Activated CD4-positive, alpha-beta T cell treated with anti-CD3 and anti-CD28 coated beads, Interleukin-2, amount 50 U/mL, for 48 hours (primary cell): ENCODE measurements around the gene TSC22D2.

Experiments used
- DNase-seq, 2 experiments: peaks; one replicate each; pipeline ENCODE4 v3.0.0-alpha.2; 2020

Gene TSC22D2

GRCh38 chr3:150412561-150413231, 4.6 kb downstream of the TSC22D2 start:
- DNase-seq = peak in 1 of 2 experiments; percentile 19

- no peak for DNase-seq
Measured at GRCh38 chr3:150414258-150414657, 6.2 kb downstream of the TSC22D2 start.

GRCh38 chr3:150414959-150415358, 6.9 kb downstream of the TSC22D2 start:
- DNase-seq = no peak

GRCh38 chr3:150419076-150419868, 11.2 kb downstream of the TSC22D2 start:
- DNase-seq = no peak

- no peak for DNase-seq
Measured at GRCh38 chr3:150419959-150420358, 11.9 kb downstream of the TSC22D2 start.

GRCh38 chr3:150421256-150421655, 13.2 kb downstream of the TSC22D2 start:
- DNase-seq = no peak

- no peak for DNase-seq
Measured at GRCh38 chr3:150421799-150422548, 13.9 kb downstream of the TSC22D2 start.

- DNase-seq = no peak
Measured at GRCh38 chr3:150422907-150423306, 14.8 kb downstream of the TSC22D2 start.

- DNase-seq = no peak
Measured at GRCh38 chr3:150423761-150424160, 15.7 kb downstream of the TSC22D2 start.

- DNase-seq = no peak
Measured at GRCh38 chr3:150426292-150426691, 18.2 kb downstream of the TSC22D2 start.

GRCh38 chr3:150428562-150428961, 20.5 kb downstream of the TSC22D2 start:
- DNase-seq = no peak

- DNase-seq = no peak
Measured at GRCh38 chr3:150429767-150430671, 21.9 kb downstream of the TSC22D2 start.

GRCh38 chr3:150433347-150433746, 25.2 kb downstream of the TSC22D2 start:
- DNase-seq = no peak

- DNase-seq = no peak
Measured at GRCh38 chr3:150434234-150434633, 26.1 kb downstream of the TSC22D2 start.

- DNase-seq = no peak
Measured at GRCh38 chr3:150436161-150436560, 28.1 kb downstream of the TSC22D2 start.

GRCh38 chr3:150439657-150440056, 31.6 kb downstream of the TSC22D2 start:
- no peak for DNase-seq

GRCh38 chr3:150443331-150443741, 35.2 kb downstream of the TSC22D2 start:
- no peak for DNase-seq

GRCh38 chr3:150444371-150444770, 36.3 kb downstream of the TSC22D2 start:
- DNase-seq = no peak

- no peak for DNase-seq
Measured at GRCh38 chr3:150446470-150446977, 38.4 kb downstream of the TSC22D2 start.

GRCh38 chr3:150447084-150447483, 39.0 kb downstream of the TSC22D2 start:
- no peak for DNase-seq

- no peak for DNase-seq
Measured at GRCh38 chr3:150447631-150448465, 39.8 kb downstream of the TSC22D2 start.
